Parathyroid adenoma (tissue), 2 donors: Measurements from ENCODE around the gene EME2.

Experiments used
- H2AFZ ChIP-seq: fragments of 300-600 bp; sonication (generic); one replicate; pipeline ENCODE4 v1.7.0; 2017; ENCODE audit warnings: antibody characterized with exemption, mild to moderate bottlenecking
- H3K27ac ChIP-seq: fragments of 300-600 bp; sonication (generic); one replicate; pipeline ENCODE4 v1.7.0; 2017
- H3K27me3 ChIP-seq: fragments of 300-600 bp; sonication (generic); one replicate; pipeline ENCODE4 v1.7.0; 2017; ENCODE audit warnings: low read length; ENCODE audit not compliant: control insufficient read depth, insufficient read depth
- H3K36me3 ChIP-seq: fragments of 300-600 bp; sonication (generic); one replicate; pipeline ENCODE4 v1.7.0; 2017; ENCODE audit warnings: low read length; ENCODE audit not compliant: control insufficient read depth, insufficient read depth
- H3K4me1 ChIP-seq: fragments of 300-600 bp; sonication (generic); one replicate; pipeline ENCODE4 v1.7.0; 2017; ENCODE audit warnings: control low read depth
- H3K4me2 ChIP-seq: fragments of 300-600 bp; sonication (generic); one replicate; pipeline ENCODE4 v1.7.0; 2017; ENCODE audit warnings: low read length
- H3K4me3 ChIP-seq: fragments of 300-600 bp; sonication (generic); one replicate; pipeline ENCODE4 v1.7.0; 2017; ENCODE audit warnings: low read depth, low read length
- H3K79me2 ChIP-seq: fragments of 300-600 bp; sonication (generic); one replicate; pipeline ENCODE4 v1.7.0; 2017; ENCODE audit warnings: control low read depth
- H3K9ac ChIP-seq: fragments of 300-600 bp; sonication (generic); one replicate; pipeline ENCODE4 v1.7.0; 2017; ENCODE audit warnings: mild to moderate bottlenecking
- H3K9me3 ChIP-seq: fragments of 300-600 bp; sonication (generic); one replicate; pipeline ENCODE4 v1.7.0; 2017; ENCODE audit warnings: low read length; ENCODE audit not compliant: control insufficient read depth
- CTCF ChIP-seq: fragments of 300-600 bp; sonication (generic); IDR thresholded peaks from one replicate; pipeline ENCODE4 v1.7.0; 2017; ENCODE audit warnings: antibody characterized with exemption, mild to moderate bottlenecking
- donor health status: primary hyperparathyroidism.

EME2 gene

GRCh38 chr16:1820096-1820945 is 47.7 kb downstream of the EME2 start:
- Histone ChIP-seq H3K79me2 (peaks cover 46% of the 10 kb centered on the region), H3K9ac (no peak overlapping the region), H3K4me3 (no peak overlapping the region), H3K27ac (no peak overlapping the region), H3K4me2 (no peak overlapping the region), H3K36me3 (no peaks in the 10 kb centered on the region), H2AFZ (no peak overlapping the region), H3K4me1 (peaks cover under 1% of the 10 kb centered on the region), H3K9me3 (no peaks in the 10 kb centered on the region), H3K27me3 (no peaks in the 10 kb centered on the region)
- TF ChIP-seq CTCF: no peak

- H3K4me1 ChIP-seq: peaks cover 5% of the 10 kb centered on the region
- no peak overlapping the region for H3K9ac ChIP-seq
- no peak for TF ChIP-seq CTCF
- no peaks in the 10 kb centered on the region for H3K36me3 ChIP-seq
- no peaks in the 10 kb centered on the region for H3K27me3 ChIP-seq
- H3K27ac ChIP-seq: no peak overlapping the region
- H3K79me2 ChIP-seq: peaks cover 52% of the 10 kb centered on the region
- H3K9me3 ChIP-seq: no peaks in the 10 kb centered on the region
- H3K4me2 ChIP-seq: no peak overlapping the region
- no peak overlapping the region for H3K4me3 ChIP-seq
- no peak overlapping the region for H2AFZ ChIP-seq
Measured at GRCh38 chr16:1820946-1821290, 48.3 kb downstream of the EME2 start.

GRCh38 chr16:1821861-1822611 is 49.4 kb downstream of the EME2 start:
- Histone ChIP-seq H3K9ac (no peak overlapping the region), H3K27ac (no peak overlapping the region), H3K4me3 (no peak overlapping the region), H3K36me3 (no peaks in the 10 kb centered on the region), H3K4me2 (no peak overlapping the region), H3K79me2 (peaks cover 52% of the 10 kb centered on the region), H3K9me3 (no peaks in the 10 kb centered on the region), H3K4me1 (peaks cover 5% of the 10 kb centered on the region), H2AFZ (no peak overlapping the region), H3K27me3 (no peaks in the 10 kb centered on the region)
- TF ChIP-seq CTCF: no peak

DNA sequence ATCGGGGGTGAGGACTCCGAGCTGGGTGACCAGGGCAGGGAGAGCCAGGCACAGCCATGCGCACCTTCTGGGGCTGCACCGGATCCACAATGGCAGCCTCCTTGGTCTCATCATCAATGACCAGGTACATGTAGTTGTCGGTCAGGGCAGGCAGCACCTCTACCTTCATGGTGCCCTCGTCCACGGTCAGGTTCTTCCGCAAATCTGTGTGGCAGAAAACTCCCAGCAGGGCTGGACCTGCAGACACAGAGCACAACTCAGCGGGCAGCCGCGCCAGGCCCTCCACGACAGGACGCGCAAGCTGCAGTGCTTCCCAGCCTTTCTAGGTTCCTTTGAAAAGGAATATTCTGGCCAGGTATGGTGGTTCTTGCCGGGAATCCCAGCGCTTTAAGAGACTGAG is 50.2 kb downstream of the EME2 start:
- no peak for TF ChIP-seq CTCF
- H2AFZ ChIP-seq: no peak overlapping the region
- H3K36me3 ChIP-seq: no peaks in the 10 kb centered on the region
- no peaks in the 10 kb centered on the region for H3K27me3 ChIP-seq
- peaks cover 54% of the 10 kb centered on the region for H3K79me2 ChIP-seq
- no peak overlapping the region for H3K27ac ChIP-seq
- H3K9me3 ChIP-seq: no peaks in the 10 kb centered on the region
- no peak overlapping the region for H3K9ac ChIP-seq
- H3K4me2 ChIP-seq: no peak overlapping the region
- H3K4me1 ChIP-seq: peaks cover 7% of the 10 kb centered on the region
- no peak overlapping the region for H3K4me3 ChIP-seq
